ENCODE data around the gene CGB3. TPM values are rescaled to one million over a fixed set of nuclear protein-coding genes. Genes with fewer than 3 reads are reported as not detected.
"Not testable (repeated sequence)": the region's sequence is repeated elsewhere in the genome, so short reads cannot be mapped to it uniquely, and the experiment has no call there.

CGB3 gene
- total RNA-seq = not detected in 2 replicates

GRCh38 chr19:49024233-49024632 is at the start of gene CGB3:
Gene CGB3, minus strand, starts transcription at chr19:49024333. Its CDS starts 362 bp downstream, at chr19:49023971.
- CTCF ChIA-PET; H3K36me3 Mint-ChIP-seq (ENCODE audit: low read depth); H3K4me3 Mint-ChIP-seq; intact Hi-C loops (cut with micrococcal nuclease); H3K9me3 Mint-ChIP-seq; ATAC-seq (ENCODE audit: low read depth); POLR2A ChIA-PET; DNase-seq; H3K27me3 Mint-ChIP-seq; H3K27ac Mint-ChIP-seq: not testable (repeated sequence)
- peaks cover 19% of the 10 kb centered on the region for H3K4me1 Mint-ChIP-seq

- no peak for TF ChIP-seq CTCF (IDR thresholded peaks at IDR 0.05)
- DNase-seq (no peak), ATAC-seq (ENCODE audit: low read depth) (peak; percentile 28)
- no peaks in the 10 kb centered on the region for H3K9me3 Mint-ChIP-seq
- peaks cover 19% of the 10 kb centered on the region for H3K4me1 Mint-ChIP-seq
- no peak overlapping the region for H3K4me3 Mint-ChIP-seq
- H3K27ac Mint-ChIP-seq = no peak overlapping the region
- H3K36me3 Mint-ChIP-seq (ENCODE audit: low read depth) = no peaks in the 10 kb centered on the region
- ChIA-PET POLR2A (interaction anchor here (0.6 kb wide), 1 partner anchor 128 kb away, joined by 3 read pairs; no protein-coding TSS in a partner anchor), CTCF (no interaction called here)
- H3K27me3 Mint-ChIP-seq = peaks cover 59% of the 10 kb centered on the region
- intact Hi-C loops (cut with micrococcal nuclease) = no loop called here
Measured at GRCh38 chr19:49071860-49072547, 47.9 kb upstream of the CGB3 start.

GRCh38 chr19:49070416-49070815 is 46.3 kb upstream of the CGB3 start:
- ChIA-PET CTCF (interaction anchor here (1.3 to 1.6 kb wide), 2 partner anchors 71 to 128 kb away, joined by 3 to 4 read pairs; no protein-coding TSS in a partner anchor), POLR2A (no interaction called here)

GRCh38 chr19:49069026-49069425 is 44.9 kb upstream of the CGB3 start:
- intact Hi-C loops (cut with micrococcal nuclease) = no loop called here
- Mint-ChIP-seq H3K9me3 (no peaks in the 10 kb centered on the region), H3K4me1 (peaks cover 14% of the 10 kb centered on the region), H3K36me3 (ENCODE audit: low read depth) (no peaks in the 10 kb centered on the region), H3K27ac (no peak overlapping the region), H3K4me3 (no peak overlapping the region), H3K27me3 (peaks cover 56% of the 10 kb centered on the region)
- no peak for ATAC-seq (ENCODE audit: low read depth)
- no peak for TF ChIP-seq CTCF (IDR thresholded peaks at IDR 0.05)
- POLR2A ChIA-PET = no interaction called here
- DNase-seq = no peak
- CTCF ChIA-PET = no interaction called here

More at GRCh38 chr19:49070416-49070815, 46.3 kb upstream of the CGB3 start:
- ATAC-seq (ENCODE audit: low read depth) = no peak
- Mint-ChIP-seq H3K36me3 (ENCODE audit: low read depth) (no peaks in the 10 kb centered on the region), H3K27me3 (peaks cover 64% of the 10 kb centered on the region), H3K4me3 (no peak overlapping the region), H3K9me3 (no peaks in the 10 kb centered on the region), H3K27ac (no peak overlapping the region), H3K4me1 (peaks cover 17% of the 10 kb centered on the region)
- DNase-seq = no peak
- intact Hi-C loops (cut with micrococcal nuclease) = no loop called here
- TF ChIP-seq CTCF (IDR thresholded peaks at IDR 0.05) = no peak

GRCh38 chr19:49067554-49067953 is 43.4 kb upstream of the CGB3 start:
- Mint-ChIP-seq H3K4me3 (no peak overlapping the region), H3K4me1 (peaks cover 4% of the 10 kb centered on the region), H3K36me3 (ENCODE audit: low read depth) (no peaks in the 10 kb centered on the region), H3K27ac (no peak overlapping the region), H3K9me3 (no peaks in the 10 kb centered on the region), H3K27me3 (peaks cover 43% of the 10 kb centered on the region)
- TF ChIP-seq CTCF (IDR thresholded peaks at IDR 0.05) = no peak
- ChIA-PET CTCF (no interaction called here), POLR2A (no interaction called here)
- ATAC-seq (ENCODE audit: low read depth) = no peak
- intact Hi-C loops (cut with micrococcal nuclease) = no loop called here
- DNase-seq = no peak
